Esophagus squamous epithelium (tissue), 4 donors: ENCODE data around the gene MBP.

Experiments used
- CTCF ChIP-seq, 6 experiments: fragments of 450-650 bp in 4 of 6; fragments of 200-600 bp in 2 of 6; sonication (generic) in 2 of 6; IDR thresholded peaks; one replicate each; pipeline ENCODE4 v1.5.1; 2016 to 2019; ENCODE audit warnings: antibody characterized with exemption in 6 of 6, mild to moderate bottlenecking in 4 of 6, moderate library complexity in 4 of 6
- POLR2A ChIP-seq, 4 donors: fragments of 450-650 bp; IDR thresholded peaks; one replicate each; pipeline ENCODE4 v1.6.1; 2017; ENCODE audit warnings: antibody characterized with exemption in 4 of 4, mild to moderate bottlenecking in 4 of 4, moderate library complexity in 3 of 4

GRCh38 chr18:77130229-77131099 lies 2.1 kb downstream of the MBP start:
- TF ChIP-seq CTCF (IDR thresholded peaks at IDR 0.05) (no peak), POLR2A (IDR thresholded peaks at IDR 0.05) (no peak)
